BLaER1 (cell line): Measurements from ENCODE around the gene DLL3.

Experiments used
- H3K27ac ChIP-seq: shearing (Covaris generic); formaldehyde crosslinking; 2 replicates; pipeline ENCODE4 v1.8.1; 2022
- H3K27me3 ChIP-seq: shearing (Covaris generic); formaldehyde crosslinking; 2 replicates; pipeline ENCODE4 v1.8.1; 2022
- H3K36me3 ChIP-seq: shearing (Covaris generic); formaldehyde crosslinking; 2 replicates; pipeline ENCODE4 v1.8.1; 2022
- H3K4me1 ChIP-seq: shearing (Covaris generic); formaldehyde crosslinking; 2 replicates; pipeline ENCODE4 v1.8.1; 2022
- H3K4me2 ChIP-seq: shearing (Covaris generic); formaldehyde crosslinking; 2 replicates; pipeline ENCODE4 v1.8.1; 2022
- H3K4me3 ChIP-seq: shearing (Covaris generic); formaldehyde crosslinking; 2 replicates; pipeline ENCODE4 v1.8.1; 2022
- H3K9ac ChIP-seq: shearing (Covaris generic); formaldehyde crosslinking; 2 replicates; pipeline ENCODE4 v1.8.1; 2022
- H3K9me3 ChIP-seq: shearing (Covaris generic); formaldehyde crosslinking; 2 replicates; pipeline ENCODE4 v1.8.1; 2022
- H4K20me1 ChIP-seq: shearing (Covaris generic); formaldehyde crosslinking; 2 replicates; pipeline ENCODE4 v1.8.1; 2022
- Cebpa-rat ChIP-seq: shearing (Covaris generic); IDR thresholded peaks from 2 replicates; pipeline ENCODE4 v1.8.1; 2022

Gene DLL3

GRCh38 chr19:39481229-39481545, 17.6 kb upstream of the DLL3 start:
- H3K4me3 ChIP-seq, result peak overlapping the region; percentile 91
- peak overlapping the region; percentile 91 for H3K27ac ChIP-seq
- no peak for TF ChIP-seq Cebpa-rat
- peaks cover 54% of the 10 kb centered on the region for H3K36me3 ChIP-seq
- peak overlapping the region; percentile 95 for H3K4me2 ChIP-seq
- peaks cover 19% of the 10 kb centered on the region for H4K20me1 ChIP-seq
- H3K9ac ChIP-seq, result peak overlapping the region; percentile 93
- H3K4me1 ChIP-seq, result peaks cover 21% of the 10 kb centered on the region
- no peaks in the 10 kb centered on the region for H3K9me3 ChIP-seq
- no peaks in the 10 kb centered on the region for H3K27me3 ChIP-seq

GRCh38 chr19:39481676-39482075, 17.1 kb upstream of the DLL3 start:
- H3K36me3 ChIP-seq, result peaks cover 54% of the 10 kb centered on the region
- H3K9me3 ChIP-seq, result no peaks in the 10 kb centered on the region
- TF ChIP-seq Cebpa-rat, result no peak
- peaks cover 21% of the 10 kb centered on the region for H3K4me1 ChIP-seq
- no peaks in the 10 kb centered on the region for H3K27me3 ChIP-seq
- peak overlapping the region; percentile 91 for H3K4me3 ChIP-seq
- H3K4me2 ChIP-seq, result peak overlapping the region; percentile 95
- H3K9ac ChIP-seq, result peak overlapping the region; percentile 93
- peaks cover 19% of the 10 kb centered on the region for H4K20me1 ChIP-seq
- peak overlapping the region; percentile 91 for H3K27ac ChIP-seq

GRCh38 chr19:39483141-39483540, 15.6 kb upstream of the DLL3 start:
- Histone ChIP-seq H3K4me1 (peaks cover 21% of the 10 kb centered on the region), H3K27ac (no peak overlapping the region), H3K9ac (no peak overlapping the region), H4K20me1 (peaks cover 19% of the 10 kb centered on the region), H3K36me3 (peaks cover 55% of the 10 kb centered on the region), H3K4me2 (no peak overlapping the region), H3K27me3 (no peaks in the 10 kb centered on the region), H3K4me3 (no peak overlapping the region), H3K9me3 (no peaks in the 10 kb centered on the region)
- TF ChIP-seq Cebpa-rat, result no peak

- Histone ChIP-seq H3K36me3 (peaks cover 78% of the 10 kb centered on the region), H3K4me3 (no peak overlapping the region), H3K9ac (no peak overlapping the region), H3K27me3 (no peaks in the 10 kb centered on the region), H4K20me1 (no peaks in the 10 kb centered on the region), H3K27ac (no peak overlapping the region), H3K4me2 (no peak overlapping the region), H3K4me1 (peaks cover 6% of the 10 kb centered on the region), H3K9me3 (no peaks in the 10 kb centered on the region)
- no peak for TF ChIP-seq Cebpa-rat
These were observed 9.0 kb upstream of the DLL3 start for GRCh38 chr19:39489756-39490155.

GRCh38 chr19:39492225-39492624, 6.5 kb upstream of the DLL3 start:
- Histone ChIP-seq H4K20me1 (no peaks in the 10 kb centered on the region), H3K27me3 (no peaks in the 10 kb centered on the region), H3K27ac (no peak overlapping the region), H3K9me3 (no peaks in the 10 kb centered on the region), H3K36me3 (peaks cover 53% of the 10 kb centered on the region), H3K4me3 (no peak overlapping the region), H3K4me2 (no peak overlapping the region), H3K4me1 (peaks cover 15% of the 10 kb centered on the region), H3K9ac (no peak overlapping the region)
- no peak for TF ChIP-seq Cebpa-rat

GRCh38 chr19:39492788-39493187, 6.0 kb upstream of the DLL3 start:
- H3K27me3 ChIP-seq, result no peaks in the 10 kb centered on the region
- no peaks in the 10 kb centered on the region for H3K9me3 ChIP-seq
- no peak overlapping the region for H3K27ac ChIP-seq
- H3K4me2 ChIP-seq, result no peak overlapping the region
- H3K4me1 ChIP-seq, result peaks cover 21% of the 10 kb centered on the region
- TF ChIP-seq Cebpa-rat, result no peak
- no peak overlapping the region for H3K4me3 ChIP-seq
- no peak overlapping the region for H3K9ac ChIP-seq
- peaks cover 47% of the 10 kb centered on the region for H3K36me3 ChIP-seq
- no peaks in the 10 kb centered on the region for H4K20me1 ChIP-seq

DNA sequence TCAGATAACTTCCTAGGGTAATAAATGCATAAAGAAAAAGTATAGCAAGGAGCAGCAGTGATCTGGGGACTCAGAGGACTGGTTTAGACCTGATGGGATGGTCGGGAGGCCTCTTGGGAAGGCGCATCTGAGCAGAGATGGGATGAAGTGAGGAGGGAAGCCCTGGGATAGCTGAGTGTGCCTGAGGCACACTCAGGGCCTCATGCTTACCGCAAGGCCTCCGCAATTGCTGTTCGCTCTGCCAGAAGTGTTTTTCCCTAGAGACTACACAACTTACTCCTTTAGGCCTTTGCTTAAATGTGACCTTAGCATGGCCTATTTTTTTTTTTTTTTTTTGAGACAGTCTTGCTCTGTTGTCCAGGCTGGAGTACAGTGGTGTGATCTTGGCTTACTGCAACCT, 4.1 kb upstream of the DLL3 start:
- Histone ChIP-seq H3K27ac (peak overlapping the region; percentile 21), H3K27me3 (0 out of 2 replicates have a peak, but pooled peaks cover 1% of the 10 kb centered on the region), H4K20me1 (no peaks in the 10 kb centered on the region), H3K4me3 (no peak overlapping the region), H3K9ac (no peak overlapping the region), H3K4me1 (peaks cover 30% of the 10 kb centered on the region), H3K36me3 (peaks cover 29% of the 10 kb centered on the region), H3K4me2 (no peak overlapping the region), H3K9me3 (no peaks in the 10 kb centered on the region)
- TF ChIP-seq Cebpa-rat, result no peak

GRCh38 chr19:39496063-39496462, 2.7 kb upstream of the DLL3 start:
- TF ChIP-seq Cebpa-rat, result no peak
- Histone ChIP-seq H3K27ac (peak overlapping the region; percentile 5; the same call in 1 of the 2 replicates), H3K27me3 (0 out of 2 replicates have a peak, but pooled peaks cover 5% of the 10 kb centered on the region)

DNA sequence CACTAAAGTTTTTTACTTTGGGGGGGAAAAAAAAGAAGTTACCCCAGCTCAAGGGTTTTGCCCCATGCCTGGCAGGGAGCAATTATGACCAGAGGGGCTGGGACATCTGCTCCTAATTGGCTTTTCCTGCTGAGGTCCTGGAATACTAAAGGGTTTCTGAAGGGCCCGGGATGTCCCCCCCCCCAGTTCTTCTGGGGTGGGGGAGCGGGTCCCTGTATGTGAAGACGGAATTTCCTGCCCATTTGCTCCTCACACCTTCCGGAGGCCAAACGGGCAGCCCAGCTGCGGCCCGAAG, 1.1 kb upstream of the DLL3 start:
- peak overlapping the region; percentile 86 for H3K4me3 ChIP-seq
- peak overlapping the region; percentile 98 for H3K4me2 ChIP-seq
- 0 out of 2 replicates have a peak, but pooled peaks cover 7% of the 10 kb centered on the region for H3K36me3 ChIP-seq
- no peak for TF ChIP-seq Cebpa-rat
- no peaks in the 10 kb centered on the region for H3K9me3 ChIP-seq
- peak overlapping the region; percentile 75 for H3K27ac ChIP-seq
- no peaks in the 10 kb centered on the region for H4K20me1 ChIP-seq
- H3K27me3 ChIP-seq, result 0 out of 2 replicates have a peak, but pooled peaks cover 5% of the 10 kb centered on the region
- peak overlapping the region; percentile 76 for H3K9ac ChIP-seq
- H3K4me1 ChIP-seq, result peaks cover 38% of the 10 kb centered on the region

More at GRCh38 chr19:39496063-39496462, 2.7 kb upstream of the DLL3 start:
- peaks cover 16% of the 10 kb centered on the region for H3K36me3 ChIP-seq
- H4K20me1 ChIP-seq, result no peaks in the 10 kb centered on the region
- H3K9ac ChIP-seq, result 0 out of 2 replicates have a peak overlapping the region, but pooled peaks have one; percentile 1
- H3K4me2 ChIP-seq, result no peak overlapping the region
- peaks cover 38% of the 10 kb centered on the region for H3K4me1 ChIP-seq
- H3K4me3 ChIP-seq, result no peak overlapping the region
- no peaks in the 10 kb centered on the region for H3K9me3 ChIP-seq

DNA sequence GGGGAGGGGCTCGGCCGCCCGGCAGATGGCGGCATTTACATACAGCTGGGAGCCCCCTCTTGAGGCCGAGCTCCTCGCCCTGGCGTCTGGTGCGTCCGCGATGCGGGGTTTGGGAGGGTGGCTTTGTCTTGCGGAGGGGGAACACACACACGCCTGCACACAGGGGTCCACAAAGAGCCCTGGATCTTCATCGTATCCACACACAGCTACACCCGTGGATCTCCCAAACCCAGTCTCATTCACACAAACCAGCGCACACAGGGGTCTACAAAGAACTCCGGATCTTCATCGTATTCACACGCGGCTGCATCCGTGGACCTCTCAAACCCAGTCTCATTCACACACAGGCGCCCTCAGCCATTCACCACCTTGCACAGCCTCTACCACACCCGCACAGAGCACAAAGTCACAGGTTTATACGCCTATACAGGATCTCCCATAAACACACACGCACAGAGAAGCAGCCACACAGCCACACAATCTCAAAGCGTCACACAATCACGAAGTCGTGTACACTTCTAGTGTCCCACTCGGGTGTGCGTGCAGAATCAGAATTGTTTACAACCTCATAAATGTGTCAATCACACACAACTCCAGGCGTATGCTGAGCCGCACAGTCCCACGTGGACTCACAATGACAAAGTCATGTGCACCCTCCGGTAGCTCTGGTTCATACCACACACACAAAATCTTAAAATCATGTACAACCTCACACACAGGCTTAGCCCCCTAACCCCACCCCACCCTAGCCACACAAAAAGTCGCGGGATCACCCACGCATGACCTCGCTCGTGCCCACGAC, 550 bp upstream of the DLL3 start:
- Histone ChIP-seq H3K9ac (peak overlapping the region; percentile 76), H3K4me2 (peak overlapping the region; percentile 98), H4K20me1 (no peaks in the 10 kb centered on the region), H3K27ac (peak overlapping the region; percentile 75), H3K9me3 (no peaks in the 10 kb centered on the region), H3K4me3 (peak overlapping the region; percentile 86), H3K4me1 (peaks cover 38% of the 10 kb centered on the region), H3K27me3 (0 out of 2 replicates have a peak, but pooled peaks cover 5% of the 10 kb centered on the region), H3K36me3 (0 out of 2 replicates have a peak, but pooled peaks cover 7% of the 10 kb centered on the region)
- no peak for TF ChIP-seq Cebpa-rat
